HCT116 (cell line): ENCODE measurements around the gene PCSK6. TPM values are rescaled to one million over a fixed set of nuclear protein-coding genes. Genes with fewer than 3 reads are reported as not detected.

Experiments
- ATAC-seq: fragments of 200-7000 bp; cut with Tn5 transposase; 2 replicates; pipeline ENCODE4 v1.9.1; 2020; ENCODE audit warnings: mild to moderate bottlenecking, moderate library complexity
- BruUV-seq: library from RNA; stranded (reverse); fragments of 400-500 nt; replicated peaks from 2 replicates; lab custom pipeline; 2021; lab: Mats Ljungman, UMichigan
- CTCF ChIA-PET: fragments of 300-600 bp; sonication (Branson Sonifier 250); formaldehyde crosslinking; loops from one replicate; lab custom pipeline; 2021; ENCODE audit warnings: antibody characterized with exemption; lab: Charles Lee
- POLR2A ChIA-PET: fragments of 300-600, 350-600 bp; sonication (Branson Sonifier 250); formaldehyde crosslinking; loops from one replicate; lab custom pipeline; 2021; ENCODE audit warnings: antibody characterized with exemption; lab: Charles Lee
- RAD21 ChIA-PET, 2 experiments: fragments of 300-600 bp; sonication (Branson Sonifier 250); formaldehyde crosslinking; loops; one replicate each; lab custom pipeline; 2023; ENCODE audit warnings: low total read pairs in 2 of 2; ENCODE audit not compliant: uncharacterized antibody in 2 of 2, unreplicated experiment in 2 of 2, low non-redundant PET in 1 of 2; lab: Charles Lee
- DNase-seq: peaks from one replicate; pipeline ENCODE4 v3.0.0-alpha.2; 2010; ENCODE audit warnings: low read depth, low spot score
- H2AFZ ChIP-seq: fragments of 200-600 bp; shearing (Covaris generic), sonication (generic); 2 replicates; pipeline ENCODE4 v1.6.1; 2017; ENCODE audit warnings: low read depth, mixed run types, mixed read lengths, antibody characterized with exemption, low read length; ENCODE audit not compliant: poor library complexity, severe bottlenecking
- H3K27ac ChIP-seq: 2 replicates; pipeline ENCODE4 v1.5.1; 2012; ENCODE audit warnings: low read depth, low read length
- H3K27me3 ChIP-seq: fragments of 200-600 bp; sonication (generic); 2 replicates; pipeline ENCODE4 v1.6.1; 2016; ENCODE audit warnings: mixed run types, low read length, mixed read lengths; ENCODE audit not compliant: insufficient read depth
- H3K36me3 ChIP-seq, 2 experiments: fragments of 200-500 bp in 1 of 2; fragments of 200-600 bp in 1 of 2; sonication (Bioruptor generic) in 1 of 2; sonication (generic) in 1 of 2; 2 replicates each; pipeline versions ENCODE4 v1.5.1 to v1.6.1; 2014 to 2016; ENCODE audit warnings: low read length in 2 of 2, inconsistent platforms in 1 of 2, mixed read lengths in 1 of 2, mixed run types in 1 of 2; ENCODE audit not compliant: insufficient read depth in 2 of 2, control insufficient read depth in 1 of 2
- H3K4me1 ChIP-seq, 2 experiments: fragments of 200-600 bp in 1 of 2; sonication (generic) in 1 of 2; 2 replicates each; pipeline versions ENCODE4 v1.5.1 to v1.6.1; 2012 to 2017; ENCODE audit warnings: low read length in 2 of 2, inconsistent platforms in 1 of 2, mild to moderate bottlenecking in 1 of 2, mixed read lengths in 1 of 2, mixed run types in 1 of 2, moderate library complexity in 1 of 2; ENCODE audit not compliant: insufficient read depth in 2 of 2, control insufficient read depth in 1 of 2
- H3K4me2 ChIP-seq: fragments of 200-600 bp; sonication (generic); 2 replicates; pipeline ENCODE4 v1.6.1; 2017; ENCODE audit warnings: mixed run types, low read length, mixed read lengths
- H3K4me3 ChIP-seq, 2 experiments: fragments of 200-600 bp in 1 of 2; sonication (generic) in 1 of 2; replicated peaks in 1 of 2; 2 replicates each; pipeline ENCODE4 v1.5.1; 2011 to 2016; ENCODE audit warnings: low read length in 2 of 2, control low read depth in 1 of 2, low read depth in 1 of 2, mild to moderate bottlenecking in 1 of 2, mixed read lengths in 1 of 2, mixed run types in 1 of 2
- H3K79me2 ChIP-seq: fragments of 200-600 bp; sonication (generic); 2 replicates; pipeline ENCODE4 v1.6.1; 2017; ENCODE audit warnings: mild to moderate bottlenecking, mixed run types, low read length, moderate library complexity, mixed read lengths; ENCODE audit not compliant: insufficient read depth
- H3K9ac ChIP-seq: fragments of 200-600 bp; sonication (generic); 2 replicates; pipeline ENCODE4 v1.6.1; 2016; ENCODE audit warnings: low read length, mixed read lengths
- H3K9me2 ChIP-seq: fragments of 200-600 bp; sonication (generic), shearing (Covaris generic); 2 replicates; pipeline ENCODE4 v1.6.1; 2017; ENCODE audit warnings: mixed run types, mild to moderate bottlenecking, moderate library complexity; ENCODE audit not compliant: insufficient read depth
- H3K9me3 ChIP-seq, 2 experiments: fragments of 200-500 bp in 1 of 2; fragments of 200-600 bp in 1 of 2; sonication (Bioruptor generic) in 1 of 2; sonication (generic) in 1 of 2; 2 replicates each; pipeline ENCODE4 v1.6.1; 2014 to 2017; ENCODE audit warnings: low read length in 2 of 2, mixed read lengths in 2 of 2, inconsistent platforms in 1 of 2, low read depth in 1 of 2, mild to moderate bottlenecking in 1 of 2, mixed run types in 1 of 2, moderate library complexity in 1 of 2; ENCODE audit not compliant: control insufficient read depth in 1 of 2, insufficient read depth in 1 of 2
- H4K20me1 ChIP-seq: fragments of 200-600 bp; sonication (generic), shearing (Covaris generic); 2 replicates; pipeline ENCODE4 v1.6.1; 2017; ENCODE audit warnings: mixed run types, mild to moderate bottlenecking, moderate library complexity; ENCODE audit not compliant: insufficient read depth
- CBX3 ChIP-seq: IDR thresholded peaks from 2 replicates; pipeline ENCODE4 v1.6.1; 2012; ENCODE audit warnings: low read depth
- CEBPB ChIP-seq: IDR thresholded peaks from 2 replicates; pipeline ENCODE4 v1.6.1; 2012; ENCODE audit warnings: low read depth
- ELF1 ChIP-seq: IDR thresholded peaks from 2 replicates; pipeline ENCODE4 v1.6.1; 2012; ENCODE audit warnings: low read depth, borderline replicate concordance
- EZH2 ChIP-seq: fragments of 200-600 bp; sonication (generic); IDR thresholded peaks from 2 replicates; pipeline ENCODE4 v1.6.1; 2017; ENCODE audit warnings: antibody characterized with exemption, mixed run types
- EZH2phosphoT487 ChIP-seq: fragments of 200-600 bp; IDR thresholded peaks from 2 replicates; pipeline ENCODE4 v1.6.1; 2018; ENCODE audit warnings: antibody characterized with exemption, borderline replicate concordance
- FOSL1 ChIP-seq: IDR thresholded peaks from 2 replicates; pipeline ENCODE4 v1.6.1; 2012; ENCODE audit warnings: low read depth
- JUND ChIP-seq: IDR thresholded peaks from 2 replicates; pipeline ENCODE4 v1.6.1; 2012
- POLR2AphosphoS5 ChIP-seq: IDR thresholded peaks from 2 replicates; pipeline ENCODE4 v1.6.1; 2011; ENCODE audit warnings: mild to moderate bottlenecking, low read depth, low read length, moderate library complexity
- REST ChIP-seq: IDR thresholded peaks from 2 replicates; pipeline ENCODE4 v1.6.1; 2012; ENCODE audit warnings: low read depth
- SRF ChIP-seq: IDR thresholded peaks from 2 replicates; pipeline ENCODE4 v1.6.1; 2012; ENCODE audit warnings: low read depth
- YY1 ChIP-seq: IDR thresholded peaks from 2 replicates; pipeline ENCODE4 v1.6.1; 2011; ENCODE audit warnings: low read length, low read depth, moderate library complexity, mild to moderate bottlenecking; ENCODE audit not compliant: insufficient replicate concordance; ENCODE audit errors: extremely low read depth
- ZFX ChIP-seq: fragments of 450-650 bp; IDR thresholded peaks from 2 replicates; pipeline ENCODE4 v1.6.1; 2017
- ZNF274 ChIP-seq: fragments of 200-500 bp; sonication (Bioruptor generic); IDR thresholded peaks from 2 replicates; pipeline ENCODE4 v1.6.1; 2014; ENCODE audit warnings: mild to moderate bottlenecking, low read depth, low read length, inconsistent platforms
- intact Hi-C: fragments of 100-400 bp; cut with micrococcal nuclease; formaldehyde crosslinking; loops from 2 replicates; pipeline ENCODE4 v1.10.0; 2022
- total RNA-seq: library from RNA; stranded (reverse); gene quantifications from one replicate; pipeline ENCODE4 v1.2.1, GENCODE V29; 2021; ENCODE audit not compliant: unreplicated experiment
- TF ChIP-seq, protein P1 (sequence below): IDR thresholded peaks from 2 replicates; pipeline ENCODE4 v1.6.1; 2012
- TF ChIP-seq, protein P2 (sequence below): IDR thresholded peaks from 2 replicates; pipeline ENCODE4 v1.6.1; 2011; ENCODE audit warnings: mild to moderate bottlenecking, low read length, moderate library complexity; ENCODE audit not compliant: insufficient replicate concordance; ENCODE audit errors: extremely low read depth

Gene PCSK6
- total RNA-seq, 1 experiment from 2014 or later, result 13.5 TPM

DNA sequence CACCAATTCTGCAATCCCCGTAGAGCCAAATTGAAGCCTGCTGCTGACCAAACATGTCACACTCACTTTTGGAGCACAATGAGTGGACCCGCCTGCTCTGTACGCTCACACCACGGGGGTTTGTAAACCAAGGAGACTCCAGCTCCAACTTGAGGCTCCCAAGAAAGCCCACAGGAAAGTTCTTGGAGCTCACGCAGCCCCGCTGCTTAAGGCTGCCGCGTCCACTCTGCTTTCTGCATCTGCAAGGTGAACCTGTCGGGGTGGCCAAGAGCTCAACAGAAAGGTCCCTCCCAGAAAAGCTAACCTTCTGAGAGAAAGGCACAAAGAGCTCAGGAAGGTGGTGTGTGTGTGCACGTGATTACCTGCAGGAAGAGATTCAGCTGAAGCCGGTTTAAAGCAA lies 94.9 kb downstream of the PCSK6 start:
- H3K4me3 ChIP-seq, result no peak overlapping the region
- POLR2A ChIA-PET, result interaction anchor here (0.6 kb wide), 1 partner anchor 327 kb away, joined by 3 read pairs; no protein-coding TSS in a partner anchor
- no peak overlapping the region for H3K9ac ChIP-seq
- intact Hi-C loops, result no loop called here
- H3K27me3 ChIP-seq, result no peaks in the 10 kb centered on the region
- H3K79me2 ChIP-seq, result no peaks in the 10 kb centered on the region
- H3K4me1 ChIP-seq, result no peaks in the 10 kb centered on the region
- no peak overlapping the region for H2AFZ ChIP-seq
- H3K9me2 ChIP-seq, result no peaks in the 10 kb centered on the region
- DNase-seq, result no peak
- BruUV-seq, result no TSS peak
- no peaks in the 10 kb centered on the region; a peak in 1 of 4 replicates for H3K36me3 ChIP-seq
- ATAC-seq, result no peak
- no peaks in the 10 kb centered on the region for H3K9me3 ChIP-seq
- no peaks in the 10 kb centered on the region for H4K20me1 ChIP-seq
- H3K4me2 ChIP-seq, result no peak overlapping the region
- TF ChIP-seq SRF (no peak), EZH2phosphoT487 (no peak), FOSL1 (no peak)
- TF ChIP-seq, protein P1, sequence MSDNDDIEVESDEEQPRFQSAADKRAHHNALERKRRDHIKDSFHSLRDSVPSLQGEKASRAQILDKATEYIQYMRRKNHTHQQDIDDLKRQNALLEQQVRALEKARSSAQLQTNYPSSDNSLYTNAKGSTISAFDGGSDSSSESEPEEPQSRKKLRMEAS, result no peak
- CTCF ChIA-PET, result no interaction called here
- RAD21 ChIA-PET, result no interaction called here
- no peak overlapping the region for H3K27ac ChIP-seq

DNA sequence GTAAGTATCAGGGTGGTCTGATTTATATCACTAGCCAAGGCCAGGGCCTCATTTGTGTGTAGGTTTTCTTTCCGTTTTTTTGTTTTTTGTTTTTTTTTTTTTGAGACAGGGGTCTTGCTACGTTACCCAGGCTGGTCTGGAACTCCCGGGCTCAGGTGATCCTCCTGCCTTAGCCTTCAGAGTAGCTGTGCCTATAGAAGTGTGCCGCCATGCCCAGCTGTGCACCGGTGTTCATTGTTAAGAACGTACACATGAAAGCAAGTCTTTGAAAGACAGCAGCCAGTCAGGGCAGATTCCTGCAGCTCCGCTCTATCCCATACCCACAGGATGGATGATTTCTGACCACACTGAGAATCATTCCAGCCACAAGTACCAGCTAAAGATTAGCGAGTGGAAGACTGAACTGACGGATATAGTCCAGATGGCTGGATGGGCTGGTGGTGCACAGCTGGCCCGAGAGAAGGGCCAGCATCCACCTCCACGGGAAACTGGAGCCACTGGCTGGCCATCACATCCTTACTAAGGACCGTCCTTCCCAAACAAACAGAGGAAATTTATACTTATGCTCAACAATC lies 95.4 kb downstream of the PCSK6 start:
- intact Hi-C loops, result no loop called here
- no peak overlapping the region for H3K27ac ChIP-seq
- no peak overlapping the region for H2AFZ ChIP-seq
- no peaks in the 10 kb centered on the region for H3K4me1 ChIP-seq
- H3K4me2 ChIP-seq, result no peak overlapping the region
- no peak overlapping the region for H3K4me3 ChIP-seq
- H3K9me2 ChIP-seq, result no peaks in the 10 kb centered on the region
- no peaks in the 10 kb centered on the region for H4K20me1 ChIP-seq
- H3K79me2 ChIP-seq, result no peaks in the 10 kb centered on the region
- CTCF ChIA-PET, result no interaction called here
- RAD21 ChIA-PET, result no interaction called here
- no peak overlapping the region for H3K9ac ChIP-seq
- no peaks in the 10 kb centered on the region for H3K27me3 ChIP-seq
- DNase-seq (no peak), ATAC-seq (no peak)
- POLR2A ChIA-PET, result interaction anchor here (0.6 kb wide), 1 partner anchor 328 kb away, joined by 3 read pairs; no protein-coding TSS in a partner anchor
- H3K9me3 ChIP-seq, result no peaks in the 10 kb centered on the region
- H3K36me3 ChIP-seq, result no peaks in the 10 kb centered on the region; a peak in 1 of 4 replicates
- BruUV-seq, result no TSS peak
- TF ChIP-seq EZH2 (no peak), SRF (no peak), YY1 (no peak), ZFX (no peak), CEBPB (no peak), EZH2phosphoT487 (no peak), FOSL1 (no peak), ELF1 (no peak), CBX3 (no peak), ZNF274 (no peak), REST (no peak), POLR2AphosphoS5 (no peak), JUND (no peak)
- TF ChIP-seq, protein P2, sequence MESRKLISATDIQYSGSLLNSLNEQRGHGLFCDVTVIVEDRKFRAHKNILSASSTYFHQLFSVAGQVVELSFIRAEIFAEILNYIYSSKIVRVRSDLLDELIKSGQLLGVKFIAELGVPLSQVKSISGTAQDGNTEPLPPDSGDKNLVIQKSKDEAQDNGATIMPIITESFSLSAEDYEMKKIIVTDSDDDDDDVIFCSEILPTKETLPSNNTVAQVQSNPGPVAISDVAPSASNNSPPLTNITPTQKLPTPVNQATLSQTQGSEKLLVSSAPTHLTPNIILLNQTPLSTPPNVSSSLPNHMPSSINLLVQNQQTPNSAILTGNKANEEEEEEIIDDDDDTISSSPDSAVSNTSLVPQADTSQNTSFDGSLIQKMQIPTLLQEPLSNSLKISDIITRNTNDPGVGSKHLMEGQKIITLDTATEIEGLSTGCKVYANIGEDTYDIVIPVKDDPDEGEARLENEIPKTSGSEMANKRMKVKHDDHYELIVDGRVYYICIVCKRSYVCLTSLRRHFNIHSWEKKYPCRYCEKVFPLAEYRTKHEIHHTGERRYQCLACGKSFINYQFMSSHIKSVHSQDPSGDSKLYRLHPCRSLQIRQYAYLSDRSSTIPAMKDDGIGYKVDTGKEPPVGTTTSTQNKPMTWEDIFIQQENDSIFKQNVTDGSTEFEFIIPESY, result no peak
